H9 (cell line): Measurements from ENCODE around the gene IQSEC1. TPM values are rescaled to one million over a fixed set of nuclear protein-coding genes. Genes with fewer than 3 reads are reported as not detected.
A peak's percentile ranks its signal among the peaks of the same experiment; 100 is the strongest.

Source experiments
- DNase-seq: peaks from one replicate; pipeline ENCODE4 v3.0.0-alpha.2; 2017
- H2AFZ ChIP-seq: one replicate; pipeline ENCODE4 v1.6.1; 2013; ENCODE audit warnings: mild to moderate bottlenecking, low read length, control low read depth, moderate library complexity
- H2AK5ac ChIP-seq: 2 replicates; pipeline ENCODE4 v1.6.1; 2013; ENCODE audit warnings: low read length, control low read depth, mixed read lengths; ENCODE audit not compliant: insufficient read length
- H2BK120ac ChIP-seq: one replicate; pipeline ENCODE4 v1.6.1; 2013; ENCODE audit warnings: low read depth, mild to moderate bottlenecking, low read length, control low read depth, inconsistent platforms; ENCODE audit not compliant: poor library complexity, severe bottlenecking
- H2BK12ac ChIP-seq: 2 replicates; pipeline ENCODE4 v1.6.1; 2013; ENCODE audit warnings: low read length, control low read depth, mixed read lengths, low read depth; ENCODE audit not compliant: insufficient read length
- H2BK15ac ChIP-seq: 2 replicates; pipeline ENCODE4 v1.6.1; 2013; ENCODE audit warnings: low read depth, low read length, control low read depth
- H2BK20ac ChIP-seq: one replicate; pipeline ENCODE4 v1.6.1; 2013; ENCODE audit warnings: low read depth, mild to moderate bottlenecking, low read length, control low read depth, inconsistent platforms; ENCODE audit not compliant: poor library complexity, severe bottlenecking
- H2BK5ac ChIP-seq: 2 replicates; pipeline ENCODE4 v1.6.1; 2013; ENCODE audit warnings: low read length, control low read depth, mixed read lengths; ENCODE audit not compliant: insufficient read length
- H3K14ac ChIP-seq: 2 replicates; pipeline ENCODE4 v1.6.1; 2013; ENCODE audit warnings: low read length, control low read depth; ENCODE audit not compliant: insufficient read depth
- H3K18ac ChIP-seq: 2 replicates; pipeline ENCODE4 v1.6.1; 2013; ENCODE audit warnings: low read depth, mild to moderate bottlenecking, mixed read lengths, low read length, control low read depth; ENCODE audit not compliant: insufficient read length
- H3K23ac ChIP-seq: 2 replicates; pipeline ENCODE4 v1.6.1; 2013; ENCODE audit warnings: low read length, control low read depth, mixed read lengths, low read depth; ENCODE audit not compliant: insufficient read length
- H3K23me2 ChIP-seq: 2 replicates; pipeline ENCODE4 v1.6.1; 2013; ENCODE audit warnings: low read depth, mild to moderate bottlenecking, mixed read lengths, low read length, control low read depth; ENCODE audit not compliant: insufficient read length, poor library complexity, severe bottlenecking
- H3K27ac ChIP-seq: 2 replicates; pipeline ENCODE4 v1.5.1; 2013; ENCODE audit warnings: low read length, control low read depth, mixed read lengths, low read depth; ENCODE audit not compliant: insufficient read length
- H3K27me3 ChIP-seq: 2 replicates; pipeline ENCODE4 v1.6.1; 2013; ENCODE audit warnings: low read length, control low read depth, inconsistent platforms; ENCODE audit not compliant: insufficient read depth
- H3K4ac ChIP-seq: 2 replicates; pipeline ENCODE4 v1.6.1; 2013; ENCODE audit warnings: low read depth, mild to moderate bottlenecking, control low read depth, inconsistent platforms, low read length, moderate library complexity
- H3K4me1 ChIP-seq: 2 replicates; pipeline ENCODE4 v1.6.1; 2013; ENCODE audit warnings: low read length, control low read depth, inconsistent platforms; ENCODE audit not compliant: insufficient read depth
- H3K4me2 ChIP-seq: 2 replicates; pipeline ENCODE4 v1.6.1; 2013; ENCODE audit warnings: low read length, control low read depth, mixed read lengths; ENCODE audit not compliant: insufficient read length, insufficient read depth
- H3K56ac ChIP-seq: 2 replicates; pipeline ENCODE4 v1.6.1; 2013; ENCODE audit warnings: low read depth, mild to moderate bottlenecking, mixed read lengths, low read length, control low read depth; ENCODE audit not compliant: insufficient read length
- H3K79me1 ChIP-seq: 2 replicates; pipeline ENCODE4 v1.6.1; 2013; ENCODE audit warnings: low read depth, mild to moderate bottlenecking, moderate library complexity, low read length, control low read depth, inconsistent platforms; ENCODE audit not compliant: insufficient read depth, poor library complexity, severe bottlenecking
- H3K79me2 ChIP-seq: 2 replicates; pipeline ENCODE4 v1.6.1; 2013; ENCODE audit warnings: low read length, control low read depth, inconsistent platforms; ENCODE audit not compliant: insufficient read depth
- H3K9ac ChIP-seq: 2 replicates; pipeline ENCODE4 v1.6.1; 2013; ENCODE audit warnings: low read length, control low read depth, mixed read lengths; ENCODE audit not compliant: insufficient read length; ENCODE audit errors: extremely low read depth
- H3K9me3 ChIP-seq: one replicate; pipeline ENCODE4 v1.6.1; 2013; ENCODE audit warnings: low read depth, low read length, inconsistent platforms; ENCODE audit not compliant: control insufficient read depth
- H3T11ph ChIP-seq: one replicate; pipeline ENCODE4 v1.6.1; 2013; ENCODE audit warnings: mild to moderate bottlenecking, low read length, control low read depth, inconsistent platforms
- H4K20me1 ChIP-seq: one replicate; pipeline ENCODE4 v1.6.1; 2013; ENCODE audit not compliant: control insufficient read depth, insufficient read length, insufficient read depth
- H4K5ac ChIP-seq: 2 replicates; pipeline ENCODE4 v1.6.1; 2013; ENCODE audit warnings: low read depth, mild to moderate bottlenecking, mixed read lengths, low read length, control low read depth; ENCODE audit not compliant: insufficient read length
- H4K8ac ChIP-seq: replicated peaks from 2 replicates; pipeline ENCODE4 v1.6.1; 2013; ENCODE audit warnings: low read length, control low read depth, mixed read lengths, low read depth; ENCODE audit not compliant: insufficient read length
- H4K91ac ChIP-seq: 2 replicates; pipeline ENCODE4 v1.6.1; 2013; ENCODE audit warnings: low read depth, mild to moderate bottlenecking, moderate library complexity, mixed read lengths, low read length, control low read depth; ENCODE audit not compliant: insufficient read length
- H3K27ac Mint-ChIP-seq, 3 experiments: 2 replicates in 2 of 3; 3 replicates in 1 of 3; pipeline ENCODE4 v1.8.0; 2020 to 2021; ENCODE audit warnings: mixed read lengths in 3 of 3, mild to moderate bottlenecking in 1 of 3, moderate library complexity in 1 of 3
- H3K27me3 Mint-ChIP-seq: 2 replicates; pipeline ENCODE4 v1.8.0; 2021; ENCODE audit warnings: low read depth, mild to moderate bottlenecking, moderate library complexity, mixed read lengths
- H3K36me3 Mint-ChIP-seq, 3 experiments: 2 replicates in 2 of 3; 3 replicates in 1 of 3; pipeline ENCODE4 v1.8.0; 2020 to 2021; ENCODE audit warnings: low read depth in 3 of 3, mixed read lengths in 3 of 3; ENCODE audit not compliant: insufficient read depth in 1 of 3
- H3K4me1 Mint-ChIP-seq, 2 experiments: 2 replicates each; pipeline ENCODE4 v1.8.0; 2020; ENCODE audit warnings: mixed read lengths in 2 of 2
- H3K4me3 Mint-ChIP-seq, 2 experiments: 2 replicates in 1 of 2; 3 replicates in 1 of 2; pipeline ENCODE4 v1.8.0; 2020 to 2021; ENCODE audit warnings: mild to moderate bottlenecking in 2 of 2, mixed read lengths in 2 of 2, moderate library complexity in 1 of 2
- H3K9me3 Mint-ChIP-seq, 2 experiments: 2 replicates in 1 of 2; 3 replicates in 1 of 2; pipeline ENCODE4 v1.8.0; 2020; ENCODE audit warnings: mild to moderate bottlenecking in 2 of 2, mixed read lengths in 2 of 2, moderate library complexity in 1 of 2
- CTCF ChIP-seq: fragments of 200-600 bp; sonication (generic); conservative IDR thresholded peaks from 3 replicates; pipeline ENCODE4 v1.8.0; 2021; ENCODE audit warnings: antibody characterized with exemption, mild to moderate bottlenecking
- WGBS: extraction: QIAGEN DNeasy Blood & Tissue Kit; methylation state at CpG from one replicate; pipeline ENCODE4 v1.1.7; 2013; ENCODE audit warnings: missing lambda C conversion rate, low lambda C conversion rate, mixed read lengths; ENCODE audit not compliant: insufficient read length; ENCODE audit errors: extremely low coverage; 5-methylcytosine and 5-hydroxymethylcytosine counted together
- total RNA-seq: library from RNA; stranded (reverse); gene quantifications from 2 replicates; pipeline ENCODE4 v1.2.1, GENCODE V29; 2021

Gene IQSEC1
- total RNA-seq, 1 experiment from 2014 or later = 19.1 TPM

- Histone ChIP-seq H3K9ac (no peak overlapping the region), H2AFZ (no peak overlapping the region), H2BK15ac (no peak overlapping the region), H4K5ac (no peak overlapping the region), H3K18ac (no peak overlapping the region), H3K23me2 (no peaks in the 10 kb centered on the region), H3K4ac (no peak overlapping the region), H3K14ac (no peak overlapping the region), H2BK5ac (no peak overlapping the region), H3K56ac (no peak overlapping the region), H3K23ac (no peak overlapping the region), H4K8ac (no peak overlapping the region), H2AK5ac (no peak overlapping the region), H3K9me3 (no peaks in the 10 kb centered on the region), H3K79me2 (no peaks in the 10 kb centered on the region), H2BK12ac (no peak overlapping the region), H3K79me1 (peaks cover 3% of the 10 kb centered on the region), H2BK120ac (no peak overlapping the region), H3K4me1 (peaks cover 4% of the 10 kb centered on the region; the same call in 1 of the 2 replicates), H4K91ac (no peak overlapping the region), H3K4me2 (no peak overlapping the region), H2BK20ac (no peak overlapping the region), H3K27me3 (no peaks in the 10 kb centered on the region), H3T11ph (no peak overlapping the region), H3K27ac (no peak overlapping the region), H4K20me1 (no peaks in the 10 kb centered on the region)
- H3K27ac Mint-ChIP-seq = 0 out of 7 replicates have a peak overlapping the region, but pooled peaks of 2 of the 3 experiments have one; percentile 37 to 57
- peaks cover 15 to 32% of the 10 kb centered on the region in 2 experiments for H3K4me1 Mint-ChIP-seq
- no peak for TF ChIP-seq CTCF
- H3K4me3 Mint-ChIP-seq = no peak overlapping the region
- no peak for DNase-seq
- no peaks in the 10 kb centered on the region for H3K27me3 Mint-ChIP-seq
- no CpG with 5 or more reads among the region's 8 CpGs for WGBS
- H3K36me3 Mint-ChIP-seq = peaks cover 0 to 2% (median under 1%) of the 10 kb centered on the region in 3 experiments; a peak in 2 of 7 replicates
- H3K9me3 Mint-ChIP-seq = no peaks in the 10 kb centered on the region
Measured at GRCh38 chr3:12957339-12957738, 115.9 kb downstream of the IQSEC1 start.
